ENCODE data around the gene KRTAP4-16.
"Not testable (repeated sequence)": the region's sequence is repeated elsewhere in the genome, so short reads cannot be mapped to it uniquely, and the experiment has no call there.

The KRTAP4-16 gene

DNA sequence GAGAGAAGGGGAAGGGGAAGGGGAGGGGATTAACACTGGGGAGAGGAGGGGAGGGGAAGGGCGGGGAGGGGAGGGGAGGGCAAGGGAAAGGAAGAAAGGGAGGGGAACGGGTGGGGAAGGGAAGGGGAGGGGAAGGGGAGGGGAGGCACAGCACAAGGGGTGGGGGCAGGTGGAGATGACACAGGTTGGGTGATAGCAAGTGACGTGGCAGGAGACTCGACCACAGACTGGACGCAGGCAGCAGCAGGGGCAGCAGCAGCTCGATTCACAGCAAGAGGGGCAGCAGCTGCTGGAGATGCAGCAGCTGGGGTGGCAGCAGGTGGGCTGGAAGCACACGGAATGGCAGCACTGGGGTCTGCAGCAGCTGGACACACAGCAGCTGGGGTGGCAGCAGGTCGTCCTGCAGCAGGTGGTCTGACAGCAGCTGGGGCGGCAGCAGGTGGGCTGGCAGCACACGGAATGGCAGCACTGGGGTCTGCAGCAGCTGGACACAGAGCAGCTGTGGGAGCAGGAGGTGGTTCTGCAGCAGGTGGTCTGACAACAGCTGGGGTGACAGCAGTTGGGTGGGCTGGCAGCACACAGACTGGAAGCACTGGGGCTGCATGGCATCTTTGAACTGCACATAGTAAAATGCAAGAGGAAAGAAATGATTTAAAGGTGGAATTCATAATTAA lies at the start of gene KRTAP4-16:
KRTAP4-16 (minus strand) TSS at position 624 of the 674 bp plus-strand sequence; CDS start at position 624, 0 bp downstream.
- Mint-ChIP-seq H3K27ac (peak within 1 kb of the TSS in 2 of 3 experiments; percentile 56 to 91), H3K4me3 (no peak within 1 kb of the TSS), H3K4me1 (peaks cover 38% of the 10 kb centered on the region), H3K9me3 (no peaks in the 10 kb centered on the region), H3K36me3 (ENCODE audit: low read depth) (no peaks in the 10 kb centered on the region), H3K27me3 (ENCODE audit: low read depth) (peaks cover 7% of the 10 kb centered on the region)
- TF ChIP-seq, protein P1, sequence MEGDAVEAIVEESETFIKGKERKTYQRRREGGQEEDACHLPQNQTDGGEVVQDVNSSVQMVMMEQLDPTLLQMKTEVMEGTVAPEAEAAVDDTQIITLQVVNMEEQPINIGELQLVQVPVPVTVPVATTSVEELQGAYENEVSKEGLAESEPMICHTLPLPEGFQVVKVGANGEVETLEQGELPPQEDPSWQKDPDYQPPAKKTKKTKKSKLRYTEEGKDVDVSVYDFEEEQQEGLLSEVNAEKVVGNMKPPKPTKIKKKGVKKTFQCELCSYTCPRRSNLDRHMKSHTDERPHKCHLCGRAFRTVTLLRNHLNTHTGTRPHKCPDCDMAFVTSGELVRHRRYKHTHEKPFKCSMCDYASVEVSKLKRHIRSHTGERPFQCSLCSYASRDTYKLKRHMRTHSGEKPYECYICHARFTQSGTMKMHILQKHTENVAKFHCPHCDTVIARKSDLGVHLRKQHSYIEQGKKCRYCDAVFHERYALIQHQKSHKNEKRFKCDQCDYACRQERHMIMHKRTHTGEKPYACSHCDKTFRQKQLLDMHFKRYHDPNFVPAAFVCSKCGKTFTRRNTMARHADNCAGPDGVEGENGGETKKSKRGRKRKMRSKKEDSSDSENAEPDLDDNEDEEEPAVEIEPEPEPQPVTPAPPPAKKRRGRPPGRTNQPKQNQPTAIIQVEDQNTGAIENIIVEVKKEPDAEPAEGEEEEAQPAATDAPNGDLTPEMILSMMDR (IDR thresholded peaks at IDR 0.05; ENCODE audit: unreplicated experiment in 3 of 3), result no peak

GRCh38 chr17:41151525-41151924 lies 49.5 kb upstream of the KRTAP4-16 start:
- Mint-ChIP-seq H3K27ac (no peak overlapping the region), H3K4me1 (no peaks in the 10 kb centered on the region), H3K27me3 (ENCODE audit: low read depth) (peaks cover 16% of the 10 kb centered on the region), H3K9me3 (peaks cover 3% of the 10 kb centered on the region), H3K4me3 (no peak overlapping the region), H3K36me3 (ENCODE audit: low read depth) (no peaks in the 10 kb centered on the region)
- TF ChIP-seq, protein P1 (IDR thresholded peaks at IDR 0.05; ENCODE audit: unreplicated experiment in 3 of 3), result no peak

DNA sequence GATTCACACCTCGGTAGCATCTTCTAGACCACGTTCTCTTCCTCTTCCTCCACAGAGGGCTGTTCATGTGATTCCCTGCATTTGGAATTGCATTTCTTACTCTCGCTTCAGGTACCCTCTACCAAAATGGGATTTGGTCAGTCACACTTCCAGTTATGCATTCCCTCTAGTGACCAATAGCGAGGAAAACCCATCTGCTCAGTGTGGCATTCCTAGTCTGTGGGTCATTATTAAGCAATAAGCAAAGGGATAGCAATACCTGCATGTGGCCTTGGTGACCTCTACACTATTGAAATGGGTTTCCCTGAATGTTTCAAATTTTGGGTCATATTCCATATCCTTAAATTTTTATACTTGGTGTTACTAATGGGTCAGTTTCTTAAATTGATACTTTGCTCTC lies 48.0 kb upstream of the KRTAP4-16 start:
- TF ChIP-seq, protein P1 (IDR thresholded peaks at IDR 0.05; ENCODE audit: unreplicated experiment in 3 of 3), result no peak
- Mint-ChIP-seq H3K4me1 (no peaks in the 10 kb centered on the region), H3K27ac (no peak overlapping the region), H3K27me3 (ENCODE audit: low read depth) (peaks cover 16% of the 10 kb centered on the region), H3K4me3 (no peak overlapping the region), H3K9me3 (peaks cover 5% of the 10 kb centered on the region), H3K36me3 (ENCODE audit: low read depth) (no peaks in the 10 kb centered on the region)

DNA sequence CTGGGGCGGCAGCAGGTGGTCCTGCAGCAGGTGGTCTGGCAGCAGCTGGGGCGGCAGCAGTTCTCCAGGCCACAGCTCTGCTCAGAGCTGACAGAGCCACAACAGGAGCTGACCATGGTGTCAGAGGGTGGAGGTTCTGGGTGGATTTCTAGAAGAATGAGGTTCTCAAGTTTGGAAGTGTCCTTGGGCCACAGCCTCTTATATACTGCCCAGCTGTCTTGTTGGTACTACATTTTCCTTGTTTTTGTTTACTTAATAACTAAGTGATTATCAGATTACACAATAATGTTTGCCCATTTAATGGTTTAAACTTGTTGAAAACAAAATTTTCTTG lies 47.6 kb upstream of the KRTAP4-16 start, which contains the start of gene KRTAP4-5:
KRTAP4-5 (minus strand) TSS at position 174 of the 334 bp plus-strand sequence; CDS start at position 116, 58 bp downstream.
- TF ChIP-seq, protein P1 (IDR thresholded peaks at IDR 0.05; ENCODE audit: unreplicated experiment in 3 of 3), result no peak
- peaks cover 16% of the 10 kb centered on the region for H3K27me3 Mint-ChIP-seq (ENCODE audit: low read depth)
- H3K4me3 Mint-ChIP-seq, result no peak within 1 kb of the TSS

DNA sequence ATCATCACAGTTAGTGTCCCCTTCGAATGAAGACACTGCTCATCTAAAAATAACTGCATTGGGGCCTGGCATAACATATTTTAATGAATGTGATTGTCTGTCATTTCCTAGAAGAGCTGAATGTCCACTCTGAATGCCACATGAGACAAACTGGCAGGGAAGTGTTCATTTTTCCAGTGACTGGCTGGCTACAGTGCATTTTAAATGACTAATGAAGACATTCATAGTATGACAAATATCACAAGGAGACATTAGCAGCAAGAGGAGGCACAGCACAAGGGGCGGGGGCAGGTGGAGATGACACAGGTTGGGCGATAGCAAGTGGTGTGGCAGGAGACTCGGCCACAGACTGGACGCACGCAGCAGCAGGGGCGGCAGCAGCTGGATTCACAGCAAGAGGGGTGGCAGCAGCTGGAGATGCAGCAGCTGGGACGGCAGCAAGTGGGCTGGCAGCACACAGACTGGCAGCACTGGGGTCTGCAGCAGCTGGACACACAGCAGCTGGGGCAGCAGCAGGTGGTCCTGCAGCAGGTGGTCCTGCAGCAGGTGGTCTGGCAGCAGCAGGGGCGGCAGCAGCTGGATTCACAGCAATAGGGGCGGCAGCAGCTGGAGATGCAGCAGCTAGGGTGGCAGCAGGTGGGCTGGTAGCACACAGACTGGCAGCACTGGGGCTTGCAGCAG lies 47.1 kb upstream of the KRTAP4-16 start:
- not testable (repeated sequence) for H3K4me3 Mint-ChIP-seq; H3K9me3 Mint-ChIP-seq; H3K4me1 Mint-ChIP-seq; H3K27ac Mint-ChIP-seq; H3K36me3 Mint-ChIP-seq (ENCODE audit: low read depth)
- H3K27me3 Mint-ChIP-seq (ENCODE audit: low read depth), result peaks cover 16% of the 10 kb centered on the region

More for the DNA sequence above, 47.6 kb upstream of the KRTAP4-16 start, which contains the start of gene KRTAP4-5:
- Mint-ChIP-seq H3K9me3 (peaks cover 7% of the 10 kb centered on the region), H3K27ac (no peak within 1 kb of the TSS), H3K36me3 (ENCODE audit: low read depth) (no peaks in the 10 kb centered on the region), H3K4me1 (no peaks in the 10 kb centered on the region)

DNA sequence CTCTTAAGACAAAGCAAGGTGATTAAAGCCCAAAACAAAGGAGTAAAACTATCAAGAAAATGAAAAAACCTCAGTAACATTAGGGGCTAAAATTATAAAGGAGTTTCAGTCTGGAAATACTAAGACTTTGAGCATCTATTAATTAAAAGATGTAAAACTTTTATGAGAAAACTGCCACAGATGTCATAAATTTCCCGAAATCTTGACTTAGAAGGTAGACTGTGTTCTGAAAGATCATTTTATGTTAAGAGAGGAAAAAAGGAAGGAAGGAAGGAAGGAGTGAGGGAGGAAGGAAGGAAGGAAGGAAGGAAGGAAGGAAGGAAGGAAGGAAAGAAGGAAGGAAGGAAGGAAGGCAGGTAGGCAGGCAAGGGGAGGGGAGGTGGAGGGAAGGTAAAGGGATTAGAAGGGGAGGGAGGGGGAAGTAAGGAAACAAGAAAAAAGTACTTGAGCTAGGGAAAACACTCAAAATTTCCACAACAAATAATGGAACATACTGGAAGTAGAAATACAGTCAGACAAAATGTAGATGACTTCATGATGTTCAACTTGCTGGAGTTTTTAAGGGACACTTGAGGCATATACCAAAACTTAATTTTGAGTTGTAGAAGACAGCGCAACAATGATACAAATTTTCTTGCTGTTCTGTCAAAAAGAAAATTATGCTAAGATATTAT lies 45.7 kb upstream of the KRTAP4-16 start:
- TF ChIP-seq, protein P1 (IDR thresholded peaks at IDR 0.05; ENCODE audit: unreplicated experiment in 3 of 3), result no peak
- Mint-ChIP-seq H3K4me1 (no peaks in the 10 kb centered on the region), H3K9me3 (peaks cover 16% of the 10 kb centered on the region), H3K27me3 (ENCODE audit: low read depth) (peaks cover 16% of the 10 kb centered on the region), H3K36me3 (ENCODE audit: low read depth) (no peaks in the 10 kb centered on the region), H3K27ac (no peak overlapping the region), H3K4me3 (no peak overlapping the region)
